ENCODE results near the gene MYPOP.

The MYPOP gene

DNA sequence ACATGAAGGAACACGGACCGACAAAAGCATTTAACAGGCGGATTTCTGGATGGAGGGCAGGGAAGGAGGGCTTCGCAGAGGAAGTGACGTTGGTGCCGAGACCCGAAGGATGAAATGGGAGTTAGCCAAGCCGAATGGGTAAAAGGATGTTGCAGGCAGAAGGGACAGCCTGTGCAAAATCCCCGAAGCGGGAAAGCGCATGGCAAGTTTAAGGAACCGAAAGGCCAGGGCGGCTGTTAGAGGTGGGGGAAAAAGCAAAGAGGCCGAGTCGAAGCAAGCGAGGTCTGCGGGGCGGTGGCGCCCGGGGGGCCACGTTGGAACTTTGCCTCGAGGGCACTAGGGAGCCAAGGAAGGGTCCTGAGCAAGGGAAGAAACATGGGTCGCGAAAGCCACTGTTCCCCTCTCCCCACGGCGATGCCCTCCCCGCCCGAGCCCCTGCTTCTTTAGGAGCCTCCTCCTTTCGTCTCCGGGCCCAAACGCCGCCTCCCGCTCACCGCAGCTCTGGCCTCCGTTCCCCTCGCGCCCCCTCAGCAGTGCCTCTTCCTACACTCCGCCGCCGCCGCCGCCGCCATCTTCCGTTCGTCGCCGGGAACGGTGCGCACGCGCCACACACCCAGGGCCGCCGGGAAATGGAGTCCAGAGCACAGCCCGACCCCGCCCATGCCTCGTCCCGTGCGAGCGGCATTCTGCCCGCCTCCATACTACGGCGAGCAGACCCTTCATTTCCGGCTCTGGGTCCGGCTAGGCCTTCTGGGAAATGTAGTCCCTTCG lies 39.7 kb downstream of the MYPOP start, which contains the start of gene SYMPK:
Gene SYMPK (minus strand): TSS at position 584 of the 771 bp plus-strand sequence. CDS start 8,652 bp downstream, outside the sequence.
- DNase-seq = peak; percentile 97

DNA sequence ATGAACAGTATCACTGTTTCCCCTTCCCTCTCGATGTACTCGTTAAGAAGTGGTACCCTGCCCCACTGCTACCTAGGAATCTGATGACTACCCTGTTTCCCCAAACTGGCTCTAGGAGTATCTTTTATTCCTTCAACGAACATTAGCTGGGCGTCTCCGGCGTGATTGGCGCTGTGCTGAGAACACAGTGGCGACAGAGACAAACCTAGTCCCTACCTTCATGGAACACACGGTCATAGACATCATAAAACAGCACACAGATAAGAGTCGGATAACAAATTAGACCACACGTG lies 40.2 kb downstream of the MYPOP start:
- DNase-seq = no peak

DNA sequence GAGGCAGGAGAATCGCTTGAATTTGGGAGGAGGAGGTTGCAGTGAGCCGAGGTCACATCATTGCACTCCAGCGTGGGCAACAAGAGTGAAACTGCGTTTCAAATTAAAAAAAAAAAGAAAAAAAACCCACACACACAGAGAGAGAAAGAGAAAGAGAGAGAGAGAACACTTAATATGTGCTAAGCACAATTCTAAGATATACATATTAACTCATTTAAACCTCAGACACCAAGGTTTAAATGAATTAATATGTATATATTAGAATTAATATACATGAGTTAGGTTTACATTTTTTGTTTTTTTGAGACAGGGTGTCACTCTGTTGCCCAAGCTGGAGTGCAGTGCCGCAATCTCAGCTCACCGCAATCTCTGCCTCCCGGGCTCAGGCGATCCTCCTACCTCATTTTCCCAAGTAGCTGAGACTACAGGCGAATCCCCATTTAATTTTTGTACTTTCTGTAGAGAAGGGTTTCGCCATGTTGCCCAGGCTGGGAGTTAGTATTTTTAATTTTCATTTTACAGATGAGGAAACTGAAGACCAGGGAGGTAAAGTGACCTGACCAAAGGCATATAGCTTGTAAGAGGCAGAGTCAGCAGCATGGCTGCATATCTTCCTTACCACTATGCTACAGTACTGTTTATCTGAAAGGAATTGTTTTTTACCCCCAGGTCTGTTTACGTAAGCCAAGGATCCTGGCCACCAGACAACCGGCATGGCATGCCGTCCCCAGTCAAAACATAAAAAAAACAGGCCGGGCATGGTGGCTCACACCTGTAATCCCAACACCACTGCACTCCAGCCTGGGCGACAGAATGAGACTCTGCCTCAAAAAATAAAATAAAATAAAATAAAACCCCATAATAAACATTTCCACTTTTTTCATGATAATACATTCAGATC lies 41.8 kb downstream of the MYPOP start:
- no peak for DNase-seq

DNA sequence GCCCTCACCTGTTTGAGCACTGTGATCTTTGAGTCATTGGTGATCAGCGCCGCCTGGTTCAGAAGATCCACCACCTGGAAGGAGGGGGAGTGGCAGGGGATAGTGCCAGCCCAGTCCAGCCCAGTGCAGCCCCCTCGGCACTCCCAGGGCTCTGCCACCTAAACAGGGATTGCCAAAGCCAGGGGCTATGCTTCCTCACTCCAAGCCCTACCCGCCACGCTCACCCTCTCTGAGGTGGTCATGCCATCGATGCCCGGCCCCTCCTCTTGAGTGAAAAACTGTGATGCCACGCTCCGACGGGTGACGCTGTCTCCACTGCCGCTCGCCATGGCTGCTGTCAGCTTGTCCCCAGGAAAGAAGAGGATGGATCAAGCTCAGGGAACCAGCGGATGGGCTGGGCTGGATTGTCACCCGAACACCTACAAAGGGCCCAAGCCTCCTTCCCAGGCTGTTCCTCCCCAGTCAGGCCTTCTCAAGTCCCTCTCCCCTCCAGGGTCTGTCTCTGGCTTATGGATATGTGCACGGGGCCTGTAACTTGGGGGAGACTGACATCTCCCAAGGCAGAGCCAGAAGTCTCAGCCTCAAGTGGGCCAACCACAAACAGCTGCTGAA lies 48.1 kb downstream of the MYPOP start:
- DNase-seq = no peak

- DNase-seq = no peak
Measured at GRCh38 chr19:45852983-45853382, 49.4 kb downstream of the MYPOP start.

DNA sequence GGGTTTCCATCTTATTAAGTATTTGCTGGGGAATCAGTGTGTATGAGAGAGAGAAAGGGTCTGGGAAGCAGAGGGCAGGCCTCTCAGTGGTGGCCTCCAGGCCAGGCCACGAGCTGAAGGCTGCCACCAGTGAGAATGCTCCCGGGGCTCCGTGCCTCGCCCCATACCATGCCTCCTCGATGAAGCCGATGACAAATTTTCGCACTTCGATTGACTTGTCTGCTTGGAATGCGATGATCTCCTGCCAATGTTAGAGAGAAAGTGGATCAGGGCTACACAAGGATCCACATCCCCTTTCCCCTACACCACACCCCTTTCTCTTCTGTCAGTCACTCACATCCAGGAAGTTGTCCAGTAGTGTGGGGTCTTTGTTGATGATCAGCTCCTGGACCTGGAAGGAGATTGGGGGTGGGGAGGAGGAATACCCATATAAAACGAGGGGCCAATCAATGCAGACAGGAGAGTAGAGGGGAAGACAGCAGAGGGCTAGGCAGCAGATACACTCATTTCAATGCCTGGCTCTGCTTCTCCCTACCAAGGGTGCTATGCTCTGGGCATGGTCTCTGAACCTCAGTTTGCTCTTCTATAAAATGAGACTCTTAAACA lies 50.2 kb downstream of the MYPOP start:
- DNase-seq = no peak

DNA sequence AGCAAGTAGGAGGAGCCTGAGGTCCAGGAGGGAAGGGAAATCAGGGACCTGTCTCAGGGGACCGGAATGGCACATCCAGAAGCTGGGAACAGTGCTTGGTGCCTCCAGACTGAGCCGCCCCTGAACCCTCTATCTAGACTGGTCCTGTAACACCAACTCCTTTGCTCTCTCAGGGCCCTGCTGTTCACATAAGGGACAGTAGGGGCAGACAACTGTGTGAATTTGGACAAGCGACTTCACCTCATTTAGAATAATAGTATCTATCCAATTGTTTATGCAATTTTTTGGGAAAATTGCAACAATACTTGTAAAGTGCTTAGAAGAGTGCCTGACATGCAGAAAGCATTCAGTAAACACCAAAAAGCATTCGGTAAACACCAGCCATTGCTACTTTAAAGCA lies 53.5 kb downstream of the MYPOP start:
- DNase-seq = no peak

- DNase-seq = no peak
Measured at GRCh38 chr19:45847663-45848062, 54.8 kb downstream of the MYPOP start.

DNA sequence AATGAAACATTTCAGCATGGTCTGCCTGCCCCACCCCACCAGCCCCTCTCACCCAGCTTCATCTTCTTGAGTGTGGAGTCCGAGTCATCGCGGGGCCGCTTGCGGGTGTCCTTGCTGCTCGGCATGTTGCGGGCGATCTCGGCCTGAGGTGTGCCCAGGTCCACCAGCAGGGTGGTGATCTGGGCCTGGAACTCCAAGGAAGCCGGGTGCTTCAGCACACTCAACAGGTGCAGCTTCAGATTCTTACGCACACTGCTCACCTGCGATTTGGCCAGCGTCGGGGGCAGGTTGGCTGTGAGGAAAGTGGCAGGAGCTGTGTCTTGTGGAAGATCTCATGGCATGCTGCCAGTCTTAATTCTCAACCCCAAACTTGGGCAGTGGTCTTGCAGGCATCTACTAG lies 60.2 kb downstream of the MYPOP start:
- no peak for DNase-seq
